GM21367 (cell line): Measurements from ENCODE around the gene SMAP1.
A peak's percentile ranks its signal among the peaks of the same experiment; 100 is the strongest.

ENCODE experiments used
- ATAC-seq: cut with Tn5 transposase; IDR thresholded peaks from one replicate; pipeline ENCODE4 v1.9.1; 2021; ENCODE audit not compliant: unreplicated experiment

The SMAP1 gene

GRCh38 chr6:70839286-70840266, 171.9 kb downstream of the SMAP1 start:
- ATAC-seq = no peak

- ATAC-seq = no peak
These were observed 173.4 kb downstream of the SMAP1 start for GRCh38 chr6:70841112-70841511.

- no peak for ATAC-seq
These were observed 174.9 kb downstream of the SMAP1 start for GRCh38 chr6:70842541-70842940.

GRCh38 chr6:70843328-70843918, 175.7 kb downstream of the SMAP1 start:
- no peak for ATAC-seq

- no peak for ATAC-seq
These were observed 176.6 kb downstream of the SMAP1 start for GRCh38 chr6:70844301-70844700.

- ATAC-seq = no peak
These were observed 178.6 kb downstream of the SMAP1 start for GRCh38 chr6:70846207-70846835.

GRCh38 chr6:70847106-70848084, 179.7 kb downstream of the SMAP1 start:
- no peak for ATAC-seq

- ATAC-seq = no peak
These were observed 181.8 kb downstream of the SMAP1 start for GRCh38 chr6:70849348-70850069.

- ATAC-seq = no peak
These were observed 185.1 kb downstream of the SMAP1 start for GRCh38 chr6:70852667-70853246.

- ATAC-seq = peak; percentile 100
These were observed 189.8 kb downstream of the SMAP1 start for GRCh38 chr6:70857387-70858077.

- ATAC-seq = no peak
These were observed 192.4 kb downstream of the SMAP1 start for GRCh38 chr6:70860045-70860444.

- no peak for ATAC-seq
These were observed 193.2 kb downstream of the SMAP1 start for GRCh38 chr6:70860920-70861319.

GRCh38 chr6:70863343-70863742, 195.7 kb downstream of the SMAP1 start:
- ATAC-seq = no peak

GRCh38 chr6:70864401-70864800, 196.7 kb downstream of the SMAP1 start:
- no peak for ATAC-seq

GRCh38 chr6:70872469-70872868, 204.8 kb downstream of the SMAP1 start:
- ATAC-seq = no peak

- ATAC-seq = no peak
These were observed 206.7 kb downstream of the SMAP1 start for GRCh38 chr6:70874181-70874913.

- ATAC-seq = no peak
These were observed 211.8 kb downstream of the SMAP1 start for GRCh38 chr6:70879496-70879895.
